ENCODE data around the gene FBXL20. TPM values are rescaled to one million over a fixed set of nuclear protein-coding genes. Genes with fewer than 3 reads are reported as not detected.

The FBXL20 gene
- total RNA-seq, 1 experiment from 2014 or later: 20.2 TPM

GRCh38 chr17:39222151-39222550 lies 179.3 kb downstream of the FBXL20 start:
- intact Hi-C loops (cut with micrococcal nuclease; ENCODE audit: unreplicated experiment): no loop called here
- no peaks in the 10 kb centered on the region for H3K36me3 ChIP-seq (ENCODE audit: low read depth)
- CTCF ChIA-PET: no interaction called here
- TF ChIP-seq EZH2 (IDR thresholded peaks at IDR 0.05; ENCODE audit: low read depth): no peak
- TF ChIP-seq, protein P1, sequence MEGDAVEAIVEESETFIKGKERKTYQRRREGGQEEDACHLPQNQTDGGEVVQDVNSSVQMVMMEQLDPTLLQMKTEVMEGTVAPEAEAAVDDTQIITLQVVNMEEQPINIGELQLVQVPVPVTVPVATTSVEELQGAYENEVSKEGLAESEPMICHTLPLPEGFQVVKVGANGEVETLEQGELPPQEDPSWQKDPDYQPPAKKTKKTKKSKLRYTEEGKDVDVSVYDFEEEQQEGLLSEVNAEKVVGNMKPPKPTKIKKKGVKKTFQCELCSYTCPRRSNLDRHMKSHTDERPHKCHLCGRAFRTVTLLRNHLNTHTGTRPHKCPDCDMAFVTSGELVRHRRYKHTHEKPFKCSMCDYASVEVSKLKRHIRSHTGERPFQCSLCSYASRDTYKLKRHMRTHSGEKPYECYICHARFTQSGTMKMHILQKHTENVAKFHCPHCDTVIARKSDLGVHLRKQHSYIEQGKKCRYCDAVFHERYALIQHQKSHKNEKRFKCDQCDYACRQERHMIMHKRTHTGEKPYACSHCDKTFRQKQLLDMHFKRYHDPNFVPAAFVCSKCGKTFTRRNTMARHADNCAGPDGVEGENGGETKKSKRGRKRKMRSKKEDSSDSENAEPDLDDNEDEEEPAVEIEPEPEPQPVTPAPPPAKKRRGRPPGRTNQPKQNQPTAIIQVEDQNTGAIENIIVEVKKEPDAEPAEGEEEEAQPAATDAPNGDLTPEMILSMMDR (conservative IDR thresholded peaks at IDR 0.05): no peak
- H3K27me3 ChIP-seq (ENCODE audit: insufficient read depth, low read depth): no peaks in the 10 kb centered on the region
- no peaks in the 10 kb centered on the region for H3K4me1 ChIP-seq (replicated peaks; ENCODE audit: insufficient read depth)
- no peak overlapping the region for H3K4me2 ChIP-seq
- H3K4me3 ChIP-seq: no peak overlapping the region
- no peaks in the 10 kb centered on the region for H3K9me2 ChIP-seq (ENCODE audit: insufficient read depth)
- H3K27ac ChIP-seq: no peak overlapping the region
- no peak overlapping the region for H2AFZ ChIP-seq
- BruUV-seq (replicated peaks): no TSS peak
- no peaks in the 10 kb centered on the region for H4K20me1 ChIP-seq (ENCODE audit: insufficient read depth)
- DNase-seq: no peak
- H3K9me3 ChIP-seq (ENCODE audit: insufficient read depth, low read depth): no peaks in the 10 kb centered on the region
- POLR2A ChIA-PET (ENCODE audit: unreplicated experiment): no interaction called here
- H3F3A ChIP-seq (ENCODE audit: insufficient read depth, low read depth): no peaks in the 10 kb centered on the region
- no peaks in the 10 kb centered on the region for H3K79me2 ChIP-seq (ENCODE audit: low read depth)

DNA sequence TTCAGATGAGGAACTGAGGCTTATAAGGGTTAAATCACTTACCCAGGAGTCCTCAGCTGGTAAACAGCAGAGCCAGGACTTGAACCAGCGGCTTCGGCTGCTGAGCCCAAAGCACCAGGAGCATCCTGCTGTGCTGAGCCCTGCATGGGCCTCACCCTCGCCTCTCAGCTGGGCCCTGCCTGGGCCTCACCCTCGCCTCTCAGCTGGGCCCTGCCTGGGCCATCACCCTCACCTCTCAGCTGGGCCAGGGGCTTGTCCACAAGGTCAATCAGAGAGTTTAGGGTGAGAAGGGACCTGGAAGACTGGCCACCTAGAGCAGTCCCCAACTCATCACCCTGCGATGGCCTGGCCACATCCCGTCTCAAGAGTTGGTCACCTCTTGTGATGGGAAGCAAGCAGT lies 179.9 kb downstream of the FBXL20 start:
- H3F3A ChIP-seq (ENCODE audit: insufficient read depth, low read depth): no peaks in the 10 kb centered on the region
- ChIA-PET POLR2A (ENCODE audit: unreplicated experiment) (no interaction called here), CTCF (no interaction called here)
- H3K27me3 ChIP-seq (ENCODE audit: insufficient read depth, low read depth): no peaks in the 10 kb centered on the region
- no peak overlapping the region for H2AFZ ChIP-seq
- no peak overlapping the region for H3K4me2 ChIP-seq
- no peaks in the 10 kb centered on the region for H3K4me1 ChIP-seq (replicated peaks; ENCODE audit: insufficient read depth)
- H4K20me1 ChIP-seq (ENCODE audit: insufficient read depth): no peaks in the 10 kb centered on the region
- H3K36me3 ChIP-seq (ENCODE audit: low read depth): no peaks in the 10 kb centered on the region
- H3K9me2 ChIP-seq (ENCODE audit: insufficient read depth): no peaks in the 10 kb centered on the region
- H3K79me2 ChIP-seq (ENCODE audit: low read depth): no peaks in the 10 kb centered on the region
- H3K4me3 ChIP-seq: no peak overlapping the region
- no peak for TF ChIP-seq EZH2 (IDR thresholded peaks at IDR 0.05; ENCODE audit: low read depth)
- TF ChIP-seq, protein P1 (conservative IDR thresholded peaks at IDR 0.05): no peak
- BruUV-seq (replicated peaks): no TSS peak
- no peaks in the 10 kb centered on the region for H3K9me3 ChIP-seq (ENCODE audit: insufficient read depth, low read depth)
- no peak for DNase-seq
- intact Hi-C loops (cut with micrococcal nuclease; ENCODE audit: unreplicated experiment): no loop called here
- H3K27ac ChIP-seq: no peak overlapping the region

DNA sequence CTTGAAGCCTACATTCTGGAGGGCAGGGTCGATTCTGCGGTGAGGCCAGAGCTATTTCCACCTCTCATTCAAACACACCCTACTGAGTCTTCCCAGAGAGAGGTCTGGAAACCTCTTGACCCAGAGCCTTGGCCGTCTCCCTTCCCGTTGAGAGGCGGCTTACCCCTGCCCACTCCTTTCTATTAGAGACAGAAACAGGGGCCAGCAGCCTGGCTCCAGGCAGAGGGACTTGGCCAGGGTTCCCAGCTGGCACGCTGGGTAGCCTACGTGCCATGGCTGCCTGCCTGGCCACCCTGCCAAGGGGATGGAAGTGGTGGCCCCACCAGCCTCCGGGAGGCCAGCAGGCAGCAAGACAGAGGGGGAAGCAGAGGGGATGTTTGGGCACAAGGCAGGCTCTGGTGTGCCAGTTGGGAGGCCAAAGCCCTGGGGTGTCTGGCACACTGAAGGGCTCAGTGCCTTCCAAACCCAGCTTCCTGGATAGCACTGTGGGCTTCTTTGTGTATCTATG lies 181.7 kb downstream of the FBXL20 start:
- Histone ChIP-seq H3K4me3 (no peak overlapping the region), H3K27me3 (ENCODE audit: insufficient read depth, low read depth) (no peaks in the 10 kb centered on the region), H3K9me2 (ENCODE audit: insufficient read depth) (no peaks in the 10 kb centered on the region), H3K4me2 (no peak overlapping the region), H3F3A (ENCODE audit: insufficient read depth, low read depth) (no peaks in the 10 kb centered on the region), H2AFZ (no peak overlapping the region), H3K4me1 (replicated peaks; ENCODE audit: insufficient read depth) (no peaks in the 10 kb centered on the region), H3K36me3 (ENCODE audit: low read depth) (no peaks in the 10 kb centered on the region), H3K9me3 (ENCODE audit: insufficient read depth, low read depth) (no peaks in the 10 kb centered on the region), H4K20me1 (ENCODE audit: insufficient read depth) (no peaks in the 10 kb centered on the region), H3K27ac (no peak overlapping the region), H3K79me2 (ENCODE audit: low read depth) (no peaks in the 10 kb centered on the region)
- ChIA-PET CTCF (no interaction called here), POLR2A (ENCODE audit: unreplicated experiment) (no interaction called here)
- BruUV-seq (replicated peaks): no TSS peak
- TF ChIP-seq, protein P1 (conservative IDR thresholded peaks at IDR 0.05): no peak
- TF ChIP-seq EZH2 (IDR thresholded peaks at IDR 0.05; ENCODE audit: low read depth): no peak
- intact Hi-C loops (cut with micrococcal nuclease; ENCODE audit: unreplicated experiment): no loop called here
- DNase-seq: no peak
